GM19351 (cell line): Measurements from ENCODE around the gene MINDY4B.

Source experiments
- ATAC-seq: cut with Tn5 transposase; IDR thresholded peaks from one replicate; pipeline ENCODE4 v1.9.1; 2021; ENCODE audit warnings: mild to moderate bottlenecking, moderate library complexity; ENCODE audit not compliant: unreplicated experiment

MINDY4B gene

GRCh38 chr3:150905339-150905738 lies at the start of gene MINDY4B:
MINDY4B (minus strand) TSS chr3:150905439; CDS start chr3:150905439, 0 bp downstream.
- ATAC-seq = no peak

GRCh38 chr3:150951923-150952322 lies 46.7 kb upstream of the MINDY4B start:
- no peak for ATAC-seq

- ATAC-seq = no peak
These were observed 40.2 kb upstream of the MINDY4B start for GRCh38 chr3:150945226-150946032.

- ATAC-seq = no peak
These were observed 37.0 kb upstream of the MINDY4B start for GRCh38 chr3:150942221-150942620.

- ATAC-seq = peak; percentile 93
These were observed 31.5 kb upstream of the MINDY4B start for GRCh38 chr3:150936693-150937092.

GRCh38 chr3:150933473-150933995 lies 28.3 kb upstream of the MINDY4B start:
- no peak for ATAC-seq

- no peak for ATAC-seq
These were observed 26.5 kb upstream of the MINDY4B start for GRCh38 chr3:150931745-150932144.

GRCh38 chr3:150930839-150931238 lies 25.6 kb upstream of the MINDY4B start:
- no peak for ATAC-seq

- ATAC-seq = no peak
These were observed 23.0 kb upstream of the MINDY4B start for GRCh38 chr3:150928234-150928633.

- ATAC-seq = no peak
These were observed 21.1 kb upstream of the MINDY4B start for GRCh38 chr3:150926328-150926727.

- peak; percentile 98 for ATAC-seq
These were observed 20.5 kb upstream of the MINDY4B start for GRCh38 chr3:150925751-150926201.

- ATAC-seq = no peak
These were observed 17.4 kb upstream of the MINDY4B start for GRCh38 chr3:150922611-150923010.

- ATAC-seq = no peak
These were observed 16.0 kb upstream of the MINDY4B start for GRCh38 chr3:150921209-150921608.

GRCh38 chr3:150920236-150920635 lies 15.0 kb upstream of the MINDY4B start:
- ATAC-seq = no peak

GRCh38 chr3:150917951-150918350 lies 12.7 kb upstream of the MINDY4B start:
- ATAC-seq = no peak

GRCh38 chr3:150913133-150913922 lies 8.1 kb upstream of the MINDY4B start:
- ATAC-seq = peak; percentile 14

- ATAC-seq = peak; percentile 91
These were observed 7.3 kb upstream of the MINDY4B start for GRCh38 chr3:150912501-150912900.

GRCh38 chr3:150911771-150912170 lies 6.5 kb upstream of the MINDY4B start:
- ATAC-seq = no peak

GRCh38 chr3:150906461-150906860 lies 1.2 kb upstream of the MINDY4B start:
- ATAC-seq = no peak

- ATAC-seq = no peak
These were observed 507 bp upstream of the MINDY4B start for GRCh38 chr3:150905746-150906145.

- ATAC-seq = no peak
These were observed 2.3 kb downstream of the MINDY4B start for GRCh38 chr3:150902988-150903387.

- no peak for ATAC-seq
These were observed 3.4 kb downstream of the MINDY4B start for GRCh38 chr3:150901793-150902192.
